ENCODE data around the gene TMSB15B.

GRCh38 chrX:103927030-103927429 lies 35.4 kb upstream of the TMSB15B start:
- TF ChIP-seq, protein P1, sequence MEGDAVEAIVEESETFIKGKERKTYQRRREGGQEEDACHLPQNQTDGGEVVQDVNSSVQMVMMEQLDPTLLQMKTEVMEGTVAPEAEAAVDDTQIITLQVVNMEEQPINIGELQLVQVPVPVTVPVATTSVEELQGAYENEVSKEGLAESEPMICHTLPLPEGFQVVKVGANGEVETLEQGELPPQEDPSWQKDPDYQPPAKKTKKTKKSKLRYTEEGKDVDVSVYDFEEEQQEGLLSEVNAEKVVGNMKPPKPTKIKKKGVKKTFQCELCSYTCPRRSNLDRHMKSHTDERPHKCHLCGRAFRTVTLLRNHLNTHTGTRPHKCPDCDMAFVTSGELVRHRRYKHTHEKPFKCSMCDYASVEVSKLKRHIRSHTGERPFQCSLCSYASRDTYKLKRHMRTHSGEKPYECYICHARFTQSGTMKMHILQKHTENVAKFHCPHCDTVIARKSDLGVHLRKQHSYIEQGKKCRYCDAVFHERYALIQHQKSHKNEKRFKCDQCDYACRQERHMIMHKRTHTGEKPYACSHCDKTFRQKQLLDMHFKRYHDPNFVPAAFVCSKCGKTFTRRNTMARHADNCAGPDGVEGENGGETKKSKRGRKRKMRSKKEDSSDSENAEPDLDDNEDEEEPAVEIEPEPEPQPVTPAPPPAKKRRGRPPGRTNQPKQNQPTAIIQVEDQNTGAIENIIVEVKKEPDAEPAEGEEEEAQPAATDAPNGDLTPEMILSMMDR (IDR thresholded peaks at IDR 0.05), result no peak
- TF ChIP-seq POLR2AphosphoS5 (IDR thresholded peaks at IDR 0.05), result no peak
